HG02798 (cell line): ENCODE data around the gene ELP1.
A peak's percentile ranks its signal among the peaks of the same experiment; 100 is the strongest.
"Not testable (repeated sequence)": the region's sequence is repeated elsewhere in the genome, so short reads cannot be mapped to it uniquely, and the experiment has no call there.

Experiments used
- ATAC-seq: cut with Tn5 transposase; IDR thresholded peaks from one replicate; pipeline ENCODE4 v1.9.1; 2021; ENCODE audit warnings: mild to moderate bottlenecking; ENCODE audit not compliant: unreplicated experiment, poor library complexity

Gene ELP1, protein sequence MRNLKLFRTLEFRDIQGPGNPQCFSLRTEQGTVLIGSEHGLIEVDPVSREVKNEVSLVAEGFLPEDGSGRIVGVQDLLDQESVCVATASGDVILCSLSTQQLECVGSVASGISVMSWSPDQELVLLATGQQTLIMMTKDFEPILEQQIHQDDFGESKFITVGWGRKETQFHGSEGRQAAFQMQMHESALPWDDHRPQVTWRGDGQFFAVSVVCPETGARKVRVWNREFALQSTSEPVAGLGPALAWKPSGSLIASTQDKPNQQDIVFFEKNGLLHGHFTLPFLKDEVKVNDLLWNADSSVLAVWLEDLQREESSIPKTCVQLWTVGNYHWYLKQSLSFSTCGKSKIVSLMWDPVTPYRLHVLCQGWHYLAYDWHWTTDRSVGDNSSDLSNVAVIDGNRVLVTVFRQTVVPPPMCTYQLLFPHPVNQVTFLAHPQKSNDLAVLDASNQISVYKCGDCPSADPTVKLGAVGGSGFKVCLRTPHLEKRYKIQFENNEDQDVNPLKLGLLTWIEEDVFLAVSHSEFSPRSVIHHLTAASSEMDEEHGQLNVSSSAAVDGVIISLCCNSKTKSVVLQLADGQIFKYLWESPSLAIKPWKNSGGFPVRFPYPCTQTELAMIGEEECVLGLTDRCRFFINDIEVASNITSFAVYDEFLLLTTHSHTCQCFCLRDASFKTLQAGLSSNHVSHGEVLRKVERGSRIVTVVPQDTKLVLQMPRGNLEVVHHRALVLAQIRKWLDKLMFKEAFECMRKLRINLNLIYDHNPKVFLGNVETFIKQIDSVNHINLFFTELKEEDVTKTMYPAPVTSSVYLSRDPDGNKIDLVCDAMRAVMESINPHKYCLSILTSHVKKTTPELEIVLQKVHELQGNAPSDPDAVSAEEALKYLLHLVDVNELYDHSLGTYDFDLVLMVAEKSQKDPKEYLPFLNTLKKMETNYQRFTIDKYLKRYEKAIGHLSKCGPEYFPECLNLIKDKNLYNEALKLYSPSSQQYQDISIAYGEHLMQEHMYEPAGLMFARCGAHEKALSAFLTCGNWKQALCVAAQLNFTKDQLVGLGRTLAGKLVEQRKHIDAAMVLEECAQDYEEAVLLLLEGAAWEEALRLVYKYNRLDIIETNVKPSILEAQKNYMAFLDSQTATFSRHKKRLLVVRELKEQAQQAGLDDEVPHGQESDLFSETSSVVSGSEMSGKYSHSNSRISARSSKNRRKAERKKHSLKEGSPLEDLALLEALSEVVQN (N-terminal part only)

DNA sequence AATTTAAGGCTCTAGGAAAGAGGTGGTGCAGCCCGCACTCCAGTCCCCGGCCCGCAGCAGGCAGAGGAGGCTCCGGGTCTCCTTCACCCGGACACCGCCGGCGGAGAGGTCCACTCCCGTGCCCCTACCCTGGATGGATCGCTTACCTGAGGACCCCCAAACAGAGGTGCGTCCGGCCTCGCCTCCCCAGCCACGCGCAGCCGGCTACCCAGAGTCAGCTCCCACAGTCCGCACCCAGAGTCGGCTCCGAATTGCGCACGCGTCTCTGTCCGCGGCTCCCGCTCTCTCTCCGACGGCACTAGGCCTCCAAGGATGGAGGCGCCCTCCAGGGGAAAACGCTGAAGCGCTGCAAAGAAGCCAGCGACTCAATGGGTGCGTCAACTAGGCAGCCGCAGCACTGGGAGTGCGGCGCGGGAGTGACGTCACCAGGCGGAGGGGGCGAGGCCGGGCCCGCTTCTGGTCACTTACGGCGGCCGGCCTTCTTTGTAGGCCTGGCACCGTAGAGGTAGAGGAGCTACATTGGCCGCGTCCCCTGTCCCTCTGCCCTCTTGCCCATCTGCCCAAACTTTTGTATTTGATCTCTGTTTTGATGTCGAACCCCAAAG, at the start of gene ELP1:
Gene ELP1 (minus strand): TSS at position 407 of the 605 bp plus-strand sequence. CDS start 2,978 bp downstream, outside the sequence.
- ATAC-seq, result peak; percentile 88

DNA sequence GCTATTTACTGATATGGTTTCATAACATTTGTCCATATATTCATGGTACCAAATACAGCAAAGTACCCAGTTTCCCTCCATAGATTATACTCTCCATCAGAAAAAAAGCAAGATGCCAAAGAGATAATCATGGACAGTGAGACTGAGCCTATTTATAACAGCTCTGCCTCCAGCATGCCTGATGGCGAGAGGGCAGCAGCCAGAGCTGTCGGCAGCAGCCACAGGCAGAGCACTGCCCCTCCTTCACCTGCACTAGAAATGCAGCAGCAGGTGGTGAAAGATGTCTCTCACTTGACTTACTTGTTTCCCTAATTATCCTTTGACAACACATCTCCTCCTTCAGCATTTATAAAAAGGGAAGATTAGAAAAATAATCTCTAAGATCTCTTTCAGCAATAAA, 47.0 kb upstream of the ELP1 start:
- no peak for ATAC-seq

DNA sequence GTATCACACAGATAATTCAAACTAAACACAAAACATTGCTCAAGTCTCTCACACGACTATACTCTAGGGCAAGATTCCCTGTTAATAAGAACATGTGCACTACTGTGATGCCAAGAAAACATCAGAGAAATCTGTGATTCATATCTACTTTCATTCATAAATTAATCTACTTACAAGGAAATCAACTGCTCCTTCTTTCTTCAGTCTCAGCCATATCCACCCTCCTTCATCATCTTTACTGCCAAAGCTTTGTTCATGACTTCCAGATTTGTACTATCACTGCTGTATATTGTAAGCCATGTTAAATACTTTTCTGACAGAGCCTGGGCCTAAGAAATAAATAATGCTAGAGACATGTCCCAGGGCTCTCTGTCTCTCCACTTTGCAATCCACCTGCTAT, 44.3 kb upstream of the ELP1 start:
- no peak for ATAC-seq

DNA sequence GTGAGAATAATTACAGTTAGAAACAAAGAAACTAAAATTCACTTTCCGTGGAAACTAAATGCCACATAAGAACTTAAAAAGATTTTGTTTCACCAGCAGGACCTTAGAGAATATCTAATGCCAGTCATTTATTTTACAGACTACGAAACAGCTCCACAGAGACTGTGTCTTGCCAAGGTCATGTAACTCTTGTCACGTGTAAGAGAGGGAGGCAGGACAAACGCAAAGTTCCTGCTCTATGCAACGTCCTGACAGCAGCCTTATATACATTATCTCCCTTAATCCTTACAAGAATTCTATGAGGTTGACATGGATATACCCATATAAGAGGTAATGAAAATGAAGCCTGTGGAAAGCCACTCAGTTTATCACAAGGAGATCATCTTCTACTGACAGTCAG, 40.0 kb upstream of the ELP1 start:
- ATAC-seq, result no peak

DNA sequence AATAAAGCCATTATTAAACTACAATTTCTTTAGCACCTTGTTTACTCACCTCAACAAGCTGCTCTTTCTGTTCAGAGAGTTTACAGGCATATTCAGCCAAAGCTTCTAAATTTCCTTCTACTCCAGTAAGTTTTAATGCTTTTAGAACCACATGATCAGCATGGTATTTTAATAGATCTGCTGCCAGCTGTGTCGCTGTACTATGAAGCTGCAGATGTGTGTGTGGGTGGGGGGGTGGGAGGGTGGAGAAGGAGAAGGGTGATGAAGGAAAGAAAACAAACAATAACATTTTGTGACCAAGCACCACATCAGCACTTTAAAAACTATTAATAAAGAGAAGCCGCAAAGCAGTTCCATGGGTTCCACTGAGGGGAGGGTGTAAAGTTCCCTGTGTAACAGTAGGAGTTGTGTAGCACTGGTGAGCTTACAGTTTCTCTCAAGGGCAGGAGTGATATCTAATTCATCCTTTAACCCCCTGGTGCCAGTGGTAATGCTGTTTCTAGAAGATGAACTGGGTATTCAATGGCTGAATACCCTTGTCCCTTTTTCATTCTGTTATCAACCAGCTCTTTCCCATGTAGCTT, 38.8 kb upstream of the ELP1 start:
- no peak for ATAC-seq

DNA sequence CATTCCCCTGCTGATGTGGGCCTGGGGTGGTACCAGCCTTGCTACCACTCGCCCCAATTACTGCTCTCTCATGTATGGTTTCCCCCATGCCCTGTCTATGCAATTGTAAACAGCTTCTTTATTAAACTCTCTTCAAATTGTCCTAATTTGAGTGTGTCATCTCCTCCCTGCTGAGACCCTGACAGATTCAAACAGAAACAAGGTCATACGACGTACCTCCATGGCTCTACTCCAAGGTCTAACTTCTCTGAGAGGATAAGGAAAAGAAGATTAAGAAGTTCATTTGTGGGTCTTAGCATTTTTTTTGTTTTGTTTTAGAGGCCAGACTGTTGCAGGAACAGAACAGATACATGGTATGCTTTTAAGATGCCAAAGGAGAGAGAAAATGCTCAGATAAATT, 38.3 kb upstream of the ELP1 start:
- no peak for ATAC-seq

DNA sequence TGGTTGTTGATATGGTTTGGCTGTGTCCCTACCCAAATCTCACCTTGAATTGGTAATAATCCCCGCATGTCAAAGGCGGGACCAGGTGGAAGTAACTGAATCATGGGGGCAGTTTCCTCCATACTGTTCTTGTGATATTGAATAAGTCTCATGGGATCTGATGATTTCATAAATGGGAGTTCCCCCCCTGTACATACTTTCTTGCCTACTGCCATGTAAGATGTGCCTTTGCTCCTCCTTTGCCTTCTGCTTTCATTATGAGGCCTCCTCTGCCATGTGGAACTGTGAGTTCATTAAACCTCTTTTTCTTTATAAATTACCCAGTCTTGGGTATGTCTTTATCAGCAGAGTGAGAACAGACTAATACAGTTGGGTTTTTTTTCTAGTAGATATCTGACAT, 37.5 kb upstream of the ELP1 start:
- not testable (repeated sequence) for ATAC-seq

DNA sequence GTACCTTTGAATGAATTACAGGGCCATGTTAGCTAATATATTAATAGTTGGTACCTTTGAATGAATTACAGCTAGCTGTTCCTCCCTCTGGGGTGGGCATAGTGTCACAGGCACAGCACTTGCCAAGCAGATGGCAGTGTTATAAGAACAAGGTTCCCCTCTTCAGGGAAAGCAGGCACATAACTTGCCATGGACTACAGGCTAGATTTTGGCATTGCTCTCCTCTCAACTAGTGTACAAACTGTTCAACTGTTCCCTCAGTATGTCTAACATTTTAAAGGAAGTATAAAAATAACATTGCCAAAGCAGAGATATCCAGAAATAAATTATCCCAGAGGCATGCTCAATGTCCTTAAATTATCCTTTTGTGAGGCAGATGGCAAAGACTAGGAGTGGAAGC, 34.0 kb upstream of the ELP1 start:
- no peak for ATAC-seq

DNA sequence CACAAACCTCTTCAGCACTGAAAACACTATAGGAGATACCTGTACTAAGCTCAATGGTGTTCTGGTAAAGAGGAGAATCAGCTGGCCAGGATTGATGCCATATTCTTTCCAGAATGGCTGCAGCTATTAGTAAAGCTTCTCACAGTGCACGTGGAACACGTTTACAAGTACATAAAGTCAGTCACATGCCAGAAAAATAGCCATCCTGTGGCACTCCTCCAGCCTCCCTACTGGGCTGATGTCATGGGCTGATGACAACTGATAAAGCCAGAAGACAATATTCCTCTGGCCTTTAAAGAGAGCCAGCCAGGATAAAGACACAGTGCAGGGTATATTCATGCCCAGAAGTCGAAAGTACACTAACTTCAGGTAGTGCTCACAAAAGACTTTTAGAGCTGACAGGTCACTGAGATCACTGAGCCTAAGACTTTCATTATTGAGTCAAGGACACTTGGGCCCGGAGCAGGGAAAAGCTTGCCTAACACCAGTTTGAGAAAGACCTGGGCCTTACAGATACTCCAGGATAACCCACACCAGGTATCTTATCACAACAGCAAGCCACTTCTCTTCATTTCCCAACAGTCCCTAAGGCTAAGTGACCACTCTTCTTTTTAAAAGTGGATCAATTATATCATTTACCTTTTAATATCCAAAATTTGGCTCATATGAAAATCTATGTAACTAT, 29.7 kb upstream of the ELP1 start:
- ATAC-seq, result no peak

DNA sequence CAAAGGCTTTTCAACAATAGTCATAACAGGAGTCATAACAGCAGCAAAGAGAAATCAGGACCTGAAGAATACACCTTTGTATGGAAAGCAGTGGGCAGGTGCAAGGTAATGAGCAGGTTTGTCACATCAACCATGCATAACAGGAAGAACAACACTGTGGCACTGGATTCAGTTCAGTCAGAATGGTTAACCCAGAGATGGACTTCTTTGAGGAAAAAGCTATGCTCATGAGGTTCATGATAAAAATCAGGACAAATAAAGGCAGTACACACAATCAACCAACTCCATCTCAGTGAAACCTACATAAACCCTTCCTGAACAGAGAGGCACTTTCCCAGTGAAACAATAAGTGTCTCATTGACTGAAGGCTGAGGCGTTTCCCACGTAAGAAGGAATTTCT, 27.2 kb upstream of the ELP1 start:
- no peak for ATAC-seq

DNA sequence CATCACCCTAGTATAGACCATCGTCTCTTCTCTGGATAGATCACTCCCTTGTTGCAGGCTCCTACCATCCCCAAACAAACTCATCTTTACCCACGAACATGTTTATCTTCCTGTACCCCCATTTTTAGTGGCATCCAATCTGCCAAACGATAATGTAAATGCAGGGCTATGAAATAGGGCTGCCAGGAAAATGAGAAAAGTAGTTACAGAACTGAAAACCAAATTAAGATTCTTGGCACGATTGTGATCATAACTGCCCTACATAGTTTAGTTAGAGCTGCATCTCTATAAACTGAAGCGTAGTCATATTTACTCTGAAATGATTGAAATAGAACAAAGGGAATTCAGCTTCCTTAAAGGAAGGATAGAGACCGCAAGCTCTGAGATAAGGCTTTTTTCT, 26.4 kb upstream of the ELP1 start:
- no peak for ATAC-seq

DNA sequence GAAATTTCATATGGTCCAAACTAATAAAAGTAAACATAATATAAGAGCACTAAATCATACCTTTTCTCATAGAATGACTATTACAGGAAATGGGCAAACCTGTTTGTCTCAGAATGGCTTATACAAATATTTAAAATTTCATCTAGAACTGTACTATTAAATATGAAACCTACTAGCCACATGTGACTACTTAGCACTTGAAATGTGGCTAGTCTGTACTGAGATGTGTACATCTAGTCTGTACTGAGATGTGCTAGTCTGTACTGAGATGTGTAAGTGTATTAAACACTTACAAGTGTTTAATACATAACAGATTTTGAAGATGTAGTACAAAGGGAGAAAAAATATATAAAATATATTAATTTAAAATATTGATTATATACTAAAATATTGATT, 22.7 kb upstream of the ELP1 start:
- ATAC-seq, result no peak

DNA sequence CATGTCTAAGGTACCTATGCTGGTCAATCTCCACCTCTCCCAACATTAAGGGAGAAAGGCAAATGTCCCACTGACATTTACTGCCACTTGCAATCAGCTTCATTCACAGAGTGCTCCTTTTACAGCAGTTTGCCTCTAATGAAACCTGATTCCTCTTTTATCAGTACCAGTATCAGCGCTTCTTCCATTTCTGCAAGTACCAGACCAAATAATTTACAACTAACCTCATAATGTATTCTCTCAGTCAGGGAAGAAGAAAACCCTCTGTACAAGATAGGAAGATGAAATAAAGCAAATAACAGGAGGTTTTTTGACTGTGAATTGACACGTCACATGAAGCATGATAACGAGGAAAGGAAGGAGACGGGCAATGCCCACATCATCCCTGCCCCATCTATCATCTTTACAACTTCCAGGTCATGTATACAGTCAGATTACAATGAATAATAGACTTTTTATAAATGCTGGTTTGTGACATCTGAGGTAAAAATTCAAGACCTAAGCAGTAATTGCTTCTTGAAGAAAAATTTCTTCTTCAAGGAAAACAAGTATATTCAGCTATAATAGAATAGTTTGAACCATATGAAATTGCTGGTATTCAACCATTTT, 22.2 kb upstream of the ELP1 start:
- no peak for ATAC-seq

DNA sequence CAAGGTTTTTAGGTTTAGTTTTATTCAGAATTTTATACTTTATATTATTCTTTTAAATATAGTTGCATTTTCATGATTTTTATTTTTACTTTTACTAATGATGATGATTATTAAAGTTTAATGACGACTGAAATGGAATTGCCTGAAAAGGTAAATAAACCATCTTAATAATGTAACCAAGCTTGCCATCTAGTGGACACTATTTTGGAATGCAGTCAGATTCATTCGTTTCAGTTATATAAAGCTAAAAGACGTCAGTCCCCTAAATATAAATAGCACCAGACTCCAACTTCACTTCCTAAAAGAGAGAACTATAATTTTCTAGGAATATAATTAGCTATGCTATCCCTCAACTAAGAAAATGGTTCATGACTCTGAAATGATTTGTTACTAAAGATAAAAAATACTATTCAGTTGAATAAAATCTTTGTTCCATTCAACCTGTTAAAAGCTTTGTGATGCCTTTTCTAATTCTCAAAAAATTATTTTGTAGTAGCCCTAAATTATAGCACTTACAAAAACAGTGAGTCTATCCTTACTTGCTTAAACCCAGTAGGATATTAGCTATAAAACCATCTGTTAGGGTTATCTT, 20.2 kb upstream of the ELP1 start:
- ATAC-seq, result no peak

DNA sequence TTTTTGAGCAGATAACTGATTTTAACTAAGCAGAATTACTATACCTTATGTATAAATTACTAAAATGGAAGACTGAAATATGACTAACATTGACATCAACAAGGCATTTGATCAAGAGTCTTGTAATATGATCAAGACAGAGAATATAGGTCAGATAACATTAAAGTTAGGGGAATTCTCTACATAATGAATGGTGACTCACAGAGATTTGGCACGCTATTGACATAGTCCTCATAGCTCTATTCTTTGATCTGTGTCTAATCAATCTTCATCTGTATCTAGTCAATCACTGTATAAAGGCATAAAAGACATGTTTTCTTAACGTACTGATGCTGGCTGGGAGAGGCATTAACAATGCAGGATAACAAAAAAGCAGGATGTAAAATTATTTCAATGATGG, 17.7 kb upstream of the ELP1 start:
- no peak for ATAC-seq

DNA sequence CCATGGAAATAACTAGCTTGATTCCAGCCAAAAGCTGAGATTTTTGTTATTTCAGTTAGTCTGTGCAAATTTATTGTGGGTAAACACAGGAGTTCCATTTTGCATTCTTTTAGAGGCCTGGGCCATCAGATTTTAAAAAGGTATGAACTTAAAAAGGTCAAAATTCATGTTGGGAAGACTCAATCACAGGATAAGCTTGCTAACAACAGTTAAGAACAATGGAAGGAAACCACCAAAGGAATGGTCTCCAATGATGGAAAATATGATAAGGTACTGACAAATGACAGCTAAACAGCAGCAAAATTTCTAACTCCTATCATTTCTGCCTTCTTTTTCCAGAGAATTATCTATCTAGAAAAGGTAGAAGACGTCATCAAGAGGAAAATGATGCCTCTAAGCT, 16.2 kb upstream of the ELP1 start:
- no peak for ATAC-seq

DNA sequence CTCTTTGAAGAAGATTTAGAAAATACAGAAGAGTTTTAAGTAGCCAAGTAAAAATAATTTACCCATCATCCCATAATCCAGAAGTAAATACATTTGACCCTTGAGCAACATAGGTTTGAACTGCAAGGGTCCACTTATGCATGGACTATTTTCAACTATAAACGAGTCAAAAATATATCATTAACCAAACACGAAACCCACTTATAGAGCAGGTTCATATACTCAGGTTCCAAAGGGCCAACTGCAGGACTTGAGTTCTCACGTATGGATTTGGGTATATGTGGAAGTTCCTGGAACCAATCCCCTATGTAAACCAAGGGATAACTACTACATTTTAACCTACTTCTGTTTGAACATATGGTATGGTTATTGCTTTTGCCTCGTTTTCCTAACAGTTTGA, 6.1 kb upstream of the ELP1 start:
- ATAC-seq, result no peak

DNA sequence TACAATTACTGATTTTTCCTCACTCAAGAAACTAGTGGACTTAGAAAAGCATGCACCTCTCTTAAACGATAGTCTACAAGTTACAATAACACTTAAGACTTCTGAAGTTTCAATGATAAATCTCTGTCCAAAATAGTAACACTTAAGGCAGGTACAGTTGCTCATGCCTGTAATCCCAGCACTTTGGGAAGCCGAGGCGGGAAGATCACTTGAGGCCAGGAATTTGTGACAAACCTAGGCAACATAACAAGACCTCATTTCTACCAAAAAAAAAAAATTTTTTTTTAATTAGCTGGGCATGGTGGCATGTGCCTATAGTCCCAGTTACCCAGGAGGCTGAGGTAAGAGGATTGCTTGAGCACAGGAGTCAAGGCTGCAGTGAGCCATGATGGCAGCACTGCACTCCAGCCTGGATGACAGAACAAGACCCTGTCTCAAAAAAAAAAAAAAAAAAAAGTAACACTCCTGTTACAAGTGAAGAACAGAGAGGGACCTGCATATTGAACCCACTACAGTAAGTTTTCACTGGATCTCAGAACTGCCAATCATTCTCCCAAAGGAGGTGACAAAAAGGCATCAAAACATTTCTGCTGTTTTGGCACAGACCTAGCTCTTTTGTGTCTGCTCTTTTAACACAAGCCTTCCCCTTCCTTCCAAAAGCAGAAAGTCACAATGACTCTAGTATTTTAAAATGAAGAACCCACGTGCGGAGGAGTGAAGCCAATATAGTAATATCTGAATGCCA, 3.8 kb upstream of the ELP1 start:
- no peak for ATAC-seq
